ENCODE results near the gene TGM5. TPM values are rescaled to one million over a fixed set of nuclear protein-coding genes. Genes with fewer than 3 reads are reported as not detected.

TGM5 gene
- total RNA-seq, 4 donors from 2014 or later, result 0.28 to 5.0 (median 0.94) TPM; not detected in 1

DNA sequence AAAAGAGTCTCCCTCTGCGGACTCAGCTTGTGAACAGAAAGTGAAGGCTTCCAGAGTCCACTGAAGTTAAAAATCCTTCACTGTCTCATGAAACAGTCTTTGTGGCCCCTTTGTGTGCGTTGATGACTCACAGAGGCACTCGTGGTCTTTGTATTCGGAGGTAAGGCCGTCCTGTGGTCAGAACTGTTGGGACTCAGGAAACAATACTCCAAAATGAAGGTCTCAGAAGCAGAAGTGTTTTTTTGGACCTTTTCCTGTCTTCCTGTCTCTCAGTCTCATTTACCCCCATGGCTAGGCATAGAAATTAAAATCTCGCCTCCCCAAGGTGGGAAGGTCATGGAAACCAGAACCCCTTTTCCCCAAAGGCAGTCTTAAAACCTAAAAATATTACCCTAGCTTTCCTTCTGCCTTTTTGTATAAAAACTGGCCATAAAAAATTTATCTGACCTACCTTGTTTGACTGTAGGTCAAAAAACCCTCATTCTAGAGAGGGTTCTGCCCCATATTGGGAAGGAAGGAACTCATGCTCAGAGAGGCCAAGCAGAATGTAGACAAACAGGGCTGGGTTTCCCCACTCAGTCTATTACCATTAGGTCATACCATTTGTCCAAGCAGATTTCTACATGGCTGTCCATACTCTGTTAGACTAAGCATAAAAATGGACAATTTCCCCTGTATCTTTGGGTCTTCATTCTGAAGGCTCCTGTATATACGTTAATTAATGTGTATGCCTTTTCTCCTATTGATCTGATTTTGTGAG lies 26.8 kb downstream of the TGM5 start:
- DNase-seq (ENCODE audit: low spot score), result no peak

DNA sequence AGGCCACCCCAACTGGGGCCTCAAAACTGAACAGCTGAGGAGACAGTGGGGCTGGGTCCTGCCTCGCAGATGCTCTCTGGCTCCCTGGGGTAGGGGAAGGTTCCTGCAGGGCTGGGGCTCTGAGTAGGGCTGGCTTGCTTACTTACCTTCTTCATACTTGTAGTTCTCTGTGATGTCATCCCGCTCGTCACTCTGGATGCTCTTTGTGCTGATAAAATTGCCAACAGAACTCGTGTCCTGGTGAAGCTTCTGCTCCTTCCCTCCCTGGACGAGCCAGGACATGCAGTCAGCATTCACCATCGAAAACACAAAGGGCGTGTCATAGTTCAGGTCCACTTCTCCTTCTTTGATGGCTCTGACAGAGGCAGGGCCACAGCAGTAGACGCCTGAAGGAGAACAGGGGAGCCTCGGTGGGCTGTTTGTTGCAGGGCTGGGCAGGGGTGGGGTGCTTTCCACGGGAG lies 28.0 kb downstream of the TGM5 start:
- DNase-seq (ENCODE audit: low spot score) (no peak), ATAC-seq (ENCODE audit: low FRiP score) (no peak)
- TF ChIP-seq, protein P1, sequence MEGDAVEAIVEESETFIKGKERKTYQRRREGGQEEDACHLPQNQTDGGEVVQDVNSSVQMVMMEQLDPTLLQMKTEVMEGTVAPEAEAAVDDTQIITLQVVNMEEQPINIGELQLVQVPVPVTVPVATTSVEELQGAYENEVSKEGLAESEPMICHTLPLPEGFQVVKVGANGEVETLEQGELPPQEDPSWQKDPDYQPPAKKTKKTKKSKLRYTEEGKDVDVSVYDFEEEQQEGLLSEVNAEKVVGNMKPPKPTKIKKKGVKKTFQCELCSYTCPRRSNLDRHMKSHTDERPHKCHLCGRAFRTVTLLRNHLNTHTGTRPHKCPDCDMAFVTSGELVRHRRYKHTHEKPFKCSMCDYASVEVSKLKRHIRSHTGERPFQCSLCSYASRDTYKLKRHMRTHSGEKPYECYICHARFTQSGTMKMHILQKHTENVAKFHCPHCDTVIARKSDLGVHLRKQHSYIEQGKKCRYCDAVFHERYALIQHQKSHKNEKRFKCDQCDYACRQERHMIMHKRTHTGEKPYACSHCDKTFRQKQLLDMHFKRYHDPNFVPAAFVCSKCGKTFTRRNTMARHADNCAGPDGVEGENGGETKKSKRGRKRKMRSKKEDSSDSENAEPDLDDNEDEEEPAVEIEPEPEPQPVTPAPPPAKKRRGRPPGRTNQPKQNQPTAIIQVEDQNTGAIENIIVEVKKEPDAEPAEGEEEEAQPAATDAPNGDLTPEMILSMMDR (IDR thresholded peaks at IDR 0.05), result no peak

More for the DNA sequence above, 26.8 kb downstream of the TGM5 start:
- ATAC-seq (ENCODE audit: low FRiP score), result no peak
- TF ChIP-seq, protein P1 (IDR thresholded peaks at IDR 0.05), result no peak

DNA sequence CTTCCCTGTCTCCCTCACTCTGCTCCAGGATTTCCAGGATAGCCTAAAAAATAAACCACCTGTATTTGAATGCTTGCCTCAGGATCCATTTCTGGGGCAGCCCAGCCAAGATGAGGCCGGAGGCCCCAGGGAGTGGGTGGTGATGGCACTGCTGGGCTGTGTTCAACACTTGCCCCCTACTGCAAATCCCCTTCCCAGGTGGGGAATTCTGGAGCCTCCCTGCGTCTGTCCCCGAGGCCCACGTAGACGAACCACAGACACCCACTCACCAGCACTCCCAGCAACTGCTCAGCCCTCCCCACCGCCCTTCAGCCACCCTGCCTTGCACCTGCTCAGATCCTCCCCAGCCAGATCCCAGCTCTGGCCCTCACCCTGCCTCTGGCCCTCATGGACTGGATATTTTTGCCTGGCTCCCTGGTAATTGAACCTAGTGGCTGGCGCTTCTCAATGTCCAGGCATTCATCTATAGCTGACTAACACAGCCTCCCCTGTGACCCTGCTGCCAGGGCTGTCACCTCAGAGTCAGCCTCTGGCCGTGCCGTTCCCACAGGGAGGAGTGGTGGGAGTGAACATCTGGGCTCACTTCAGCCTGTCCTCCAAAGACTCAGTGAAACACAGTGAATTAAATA lies 28.8 kb downstream of the TGM5 start:
- TF ChIP-seq, protein P1 (IDR thresholded peaks at IDR 0.05), result no peak
- DNase-seq (ENCODE audit: low spot score), result no peak
- ATAC-seq (ENCODE audit: low FRiP score), result no peak

DNA sequence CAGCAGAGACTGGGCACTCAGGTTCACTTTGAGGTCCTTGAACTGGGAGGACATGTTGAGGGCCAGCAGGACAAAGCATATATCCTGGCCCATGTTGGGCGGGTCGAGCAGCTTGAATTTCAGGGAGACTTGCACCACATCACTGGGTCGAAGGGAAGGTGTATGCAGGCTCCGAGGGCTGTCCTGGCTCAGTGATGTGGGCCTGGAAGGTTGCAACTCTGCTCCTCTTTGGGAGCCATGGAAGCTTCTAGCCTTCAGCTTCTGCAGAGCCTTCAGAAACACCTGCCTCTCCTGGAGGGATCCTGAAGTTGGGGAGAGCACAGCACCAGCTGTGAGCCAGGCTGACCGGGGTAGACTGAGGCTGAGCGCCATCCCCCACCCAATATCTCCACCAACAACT lies 31.2 kb downstream of the TGM5 start:
- DNase-seq (ENCODE audit: low spot score) (no peak), ATAC-seq (ENCODE audit: low FRiP score) (no peak)
- TF ChIP-seq, protein P1 (IDR thresholded peaks at IDR 0.05), result no peak

- DNase-seq (ENCODE audit: low spot score) (no peak), ATAC-seq (ENCODE audit: low FRiP score) (no peak)
- TF ChIP-seq, protein P1 (IDR thresholded peaks at IDR 0.05), result no peak
Observed at GRCh38 chr15:43232289-43232874, 34.3 kb downstream of the TGM5 start.

GRCh38 chr15:43230640-43231115 lies 36.0 kb downstream of the TGM5 start:
- no peak for ATAC-seq (ENCODE audit: low FRiP score)
- TF ChIP-seq, protein P1 (IDR thresholded peaks at IDR 0.05), result no peak
- DNase-seq (ENCODE audit: low spot score), result no peak
